Measurements from ENCODE around the gene ACOX1. TPM values are rescaled to one million over a fixed set of nuclear protein-coding genes. Genes with fewer than 3 reads are reported as not detected.

ACOX1 gene
- total RNA-seq, 1 experiment from 2014 or later: 27.7 TPM

GRCh38 chr17:75945211-75945610, 33.8 kb downstream of the ACOX1 start:
- in situ Hi-C loops (cut with HindIII; ENCODE audit: low sequenced_read_pairs): no loop called here

GRCh38 chr17:75943491-75943890, 35.5 kb downstream of the ACOX1 start:
- DNase-seq (ENCODE audit: low spot score): no peak
- in situ Hi-C loops (cut with HindIII; ENCODE audit: low sequenced_read_pairs): no loop called here

More at GRCh38 chr17:75945211-75945610, 33.8 kb downstream of the ACOX1 start:
- no peak for DNase-seq (ENCODE audit: low spot score)

GRCh38 chr17:75942473-75942872, 36.5 kb downstream of the ACOX1 start:
- DNase-seq (ENCODE audit: low spot score): no peak
- in situ Hi-C loops (cut with HindIII; ENCODE audit: low sequenced_read_pairs): no loop called here

GRCh38 chr17:75941442-75941819, 37.5 kb downstream of the ACOX1 start:
- in situ Hi-C loops (cut with HindIII; ENCODE audit: low sequenced_read_pairs): no loop called here
- DNase-seq (ENCODE audit: low spot score): no peak

- in situ Hi-C loops (cut with HindIII; ENCODE audit: low sequenced_read_pairs): no loop called here
- DNase-seq (ENCODE audit: low spot score): peak; percentile 95
These were observed 38.1 kb downstream of the ACOX1 start, which contains the start of gene FBF1 for GRCh38 chr17:75940727-75941441. FBF1 (minus strand) TSS chr17:75941042; CDS start chr17:75938149, 2,893 bp downstream.

- in situ Hi-C loops (cut with HindIII; ENCODE audit: low sequenced_read_pairs): no loop called here
- no peak for DNase-seq (ENCODE audit: low spot score)
These were observed 41.3 kb downstream of the ACOX1 start for GRCh38 chr17:75937652-75938051.

GRCh38 chr17:75933808-75934207, 45.2 kb downstream of the ACOX1 start:
- in situ Hi-C loops (cut with HindIII; ENCODE audit: low sequenced_read_pairs): no loop called here
- DNase-seq (ENCODE audit: low spot score): no peak

- in situ Hi-C loops (cut with HindIII; ENCODE audit: low sequenced_read_pairs): no loop called here
These were observed 46.1 kb downstream of the ACOX1 start for GRCh38 chr17:75932852-75933251.

GRCh38 chr17:75931062-75931461, 47.9 kb downstream of the ACOX1 start:
- in situ Hi-C loops (cut with HindIII; ENCODE audit: low sequenced_read_pairs): no loop called here
- no peak for DNase-seq (ENCODE audit: low spot score)

More at GRCh38 chr17:75932852-75933251, 46.1 kb downstream of the ACOX1 start:
- no peak for DNase-seq (ENCODE audit: low spot score)

- DNase-seq (ENCODE audit: low spot score): no peak
- in situ Hi-C loops (cut with HindIII; ENCODE audit: low sequenced_read_pairs): no loop called here
These were observed 51.6 kb downstream of the ACOX1 start for GRCh38 chr17:75927286-75927922.

GRCh38 chr17:75926456-75926855, 52.5 kb downstream of the ACOX1 start:
- in situ Hi-C loops (cut with HindIII; ENCODE audit: low sequenced_read_pairs): no loop called here
- no peak for DNase-seq (ENCODE audit: low spot score)

GRCh38 chr17:75925912-75926311, 53.1 kb downstream of the ACOX1 start:
- in situ Hi-C loops (cut with HindIII; ENCODE audit: low sequenced_read_pairs): no loop called here
- DNase-seq (ENCODE audit: low spot score): no peak

GRCh38 chr17:75925103-75925502, 53.9 kb downstream of the ACOX1 start:
- in situ Hi-C loops (cut with HindIII; ENCODE audit: low sequenced_read_pairs): no loop called here
- DNase-seq (ENCODE audit: low spot score): no peak

GRCh38 chr17:75922963-75923874, 55.7 kb downstream of the ACOX1 start:
- DNase-seq (ENCODE audit: low spot score): no peak

GRCh38 chr17:75922173-75922961, 56.6 kb downstream of the ACOX1 start:
- no peak for DNase-seq (ENCODE audit: low spot score)
- in situ Hi-C loops (cut with HindIII; ENCODE audit: low sequenced_read_pairs): loop anchor here (25.0 kb wide), 1 partner anchor 115 kb away; the partner anchor contains the start of gene EVPL

More at GRCh38 chr17:75922963-75923874, 55.7 kb downstream of the ACOX1 start:
- in situ Hi-C loops (cut with HindIII; ENCODE audit: low sequenced_read_pairs): loop anchor here (25.0 kb wide), 1 partner anchor 114 kb away; the partner anchor contains the start of gene EVPL

- no peak for DNase-seq (ENCODE audit: low spot score)
- in situ Hi-C loops (cut with HindIII; ENCODE audit: low sequenced_read_pairs): loop anchor here (25.0 kb wide), 1 partner anchor 116 kb away; the partner anchor contains the start of gene EVPL
These were observed 57.4 kb downstream of the ACOX1 start for GRCh38 chr17:75921596-75921995.

GRCh38 chr17:75920045-75920560, 58.9 kb downstream of the ACOX1 start:
- in situ Hi-C loops (cut with HindIII; ENCODE audit: low sequenced_read_pairs): loop anchor here (25.0 kb wide), 1 partner anchor 117 kb away; the partner anchor contains the start of gene EVPL
- DNase-seq (ENCODE audit: low spot score): peak; percentile 75

GRCh38 chr17:75919611-75920010, 59.4 kb downstream of the ACOX1 start:
- in situ Hi-C loops (cut with HindIII; ENCODE audit: low sequenced_read_pairs): loop anchor here (25.0 kb wide), 1 partner anchor 118 kb away; the partner anchor contains the start of gene EVPL

More at GRCh38 chr17:75919611-75920010, 59.4 kb downstream of the ACOX1 start:
- DNase-seq (ENCODE audit: low spot score): no peak
